Stimulated activated naive CD8-positive, alpha-beta T cell treated with anti-CD3 and anti-CD28 coated beads, Interleukin-15, amount 100 ng/mL, for 72 hours (primary cell): ENCODE data around the gene SLC13A5.
"Not testable (repeated sequence)": the region's sequence is repeated elsewhere in the genome, so short reads cannot be mapped to it uniquely, and the experiment has no call there.

Experiments used
- ATAC-seq: fragments of 150-1000 bp; cut with Tn5 transposase; 2 replicates; pipeline ENCODE4 v1.10.0; 2021; ENCODE audit warnings: mild to moderate bottlenecking, moderate library complexity
- DNase-seq, 2 donors: peaks; one replicate each; pipeline ENCODE4 v3.0.0; 2021 to 2022
- H3K27ac Mint-ChIP-seq, 2 donors: one replicate each; pipeline ENCODE4 v1.8.0; 2022; ENCODE audit warnings: mild to moderate bottlenecking in 2 of 2, mixed read lengths in 2 of 2, moderate library complexity in 2 of 2
- H3K27me3 Mint-ChIP-seq: one replicate; pipeline ENCODE4 v1.8.0; 2022; ENCODE audit warnings: mixed read lengths
- H3K4me1 Mint-ChIP-seq: one replicate; pipeline ENCODE4 v1.8.0; 2022; ENCODE audit warnings: mild to moderate bottlenecking, mixed read lengths
- H3K4me3 Mint-ChIP-seq, 2 donors: one replicate each; pipeline ENCODE4 v1.8.0; 2022; ENCODE audit warnings: mild to moderate bottlenecking in 2 of 2, mixed read lengths in 2 of 2, moderate library complexity in 1 of 2
- H3K9me3 Mint-ChIP-seq, 2 donors: one replicate each; pipeline ENCODE4 v1.8.0; 2022; ENCODE audit warnings: mixed read lengths in 2 of 2

Gene SLC13A5

GRCh38 chr17:6700948-6701307 is 12.2 kb downstream of the SLC13A5 start:
- H3K27ac Mint-ChIP-seq, result no peak overlapping the region
- DNase-seq (no peak), ATAC-seq (no peak)
- H3K9me3 Mint-ChIP-seq, result no peaks in the 10 kb centered on the region
- peaks cover 8% of the 10 kb centered on the region for H3K27me3 Mint-ChIP-seq
- no peak overlapping the region for H3K4me3 Mint-ChIP-seq
- H3K4me1 Mint-ChIP-seq, result peaks cover 8% of the 10 kb centered on the region

GRCh38 chr17:6699997-6700947 is 12.9 kb downstream of the SLC13A5 start:
- ATAC-seq, result no peak
- Mint-ChIP-seq H3K27ac (no peak overlapping the region), H3K9me3 (no peaks in the 10 kb centered on the region), H3K4me3 (no peak overlapping the region), H3K27me3 (peaks cover 13% of the 10 kb centered on the region), H3K4me1 (peaks cover 8% of the 10 kb centered on the region)
- DNase-seq, result no peak

GRCh38 chr17:6698004-6698403 is 15.2 kb downstream of the SLC13A5 start:
- Mint-ChIP-seq H3K27ac (no peak overlapping the region), H3K4me1 (peaks cover 8% of the 10 kb centered on the region), H3K27me3 (peaks cover 18% of the 10 kb centered on the region), H3K4me3 (no peak overlapping the region), H3K9me3 (no peaks in the 10 kb centered on the region)
- ATAC-seq (no peak), DNase-seq (no peak)

- no peak overlapping the region for H3K4me3 Mint-ChIP-seq
- DNase-seq (no peak), ATAC-seq (no peak)
- peaks cover 26% of the 10 kb centered on the region for H3K27me3 Mint-ChIP-seq
- H3K27ac Mint-ChIP-seq, result no peak overlapping the region
- H3K9me3 Mint-ChIP-seq, result no peaks in the 10 kb centered on the region
- H3K4me1 Mint-ChIP-seq, result peaks cover 5% of the 10 kb centered on the region
Measured at GRCh38 chr17:6696906-6697305, 16.3 kb downstream of the SLC13A5 start.

- DNase-seq, result no peak
- no peak for ATAC-seq
- Mint-ChIP-seq H3K27me3 (peaks cover 38% of the 10 kb centered on the region), H3K9me3 (no peaks in the 10 kb centered on the region), H3K4me3 (no peak overlapping the region), H3K4me1 (no peaks in the 10 kb centered on the region), H3K27ac (no peak overlapping the region)
Measured at GRCh38 chr17:6695565-6695964, 17.6 kb downstream of the SLC13A5 start.

GRCh38 chr17:6695051-6695450 is 18.1 kb downstream of the SLC13A5 start:
- Mint-ChIP-seq H3K27me3 (peaks cover 38% of the 10 kb centered on the region), H3K4me1 (no peaks in the 10 kb centered on the region), H3K4me3 (no peak overlapping the region), H3K9me3 (no peaks in the 10 kb centered on the region), H3K27ac (no peak overlapping the region)
- no peak for ATAC-seq
- no peak for DNase-seq

- not testable (repeated sequence) for H3K27ac Mint-ChIP-seq, H3K9me3 Mint-ChIP-seq, H3K4me3 Mint-ChIP-seq, DNase-seq, H3K4me1 Mint-ChIP-seq, ATAC-seq
- peaks cover 49% of the 10 kb centered on the region for H3K27me3 Mint-ChIP-seq
Measured at GRCh38 chr17:6691958-6692357, 21.2 kb downstream of the SLC13A5 start.

GRCh38 chr17:6691546-6691945 is 21.6 kb downstream of the SLC13A5 start:
- Mint-ChIP-seq H3K9me3 (no peaks in the 10 kb centered on the region), H3K27ac (no peak overlapping the region), H3K27me3 (peaks cover 53% of the 10 kb centered on the region), H3K4me1 (no peaks in the 10 kb centered on the region), H3K4me3 (no peak overlapping the region)
- DNase-seq, result no peak
- no peak for ATAC-seq

- peaks cover 55% of the 10 kb centered on the region for H3K27me3 Mint-ChIP-seq
- no peak overlapping the region for H3K4me3 Mint-ChIP-seq
- no peak for DNase-seq
- no peaks in the 10 kb centered on the region for H3K4me1 Mint-ChIP-seq
- H3K27ac Mint-ChIP-seq, result no peak overlapping the region
- H3K9me3 Mint-ChIP-seq, result no peaks in the 10 kb centered on the region
- ATAC-seq, result no peak
Measured at GRCh38 chr17:6690641-6691040, 22.5 kb downstream of the SLC13A5 start.

GRCh38 chr17:6688944-6689343 is 24.2 kb downstream of the SLC13A5 start:
- Mint-ChIP-seq H3K27me3 (peaks cover 64% of the 10 kb centered on the region), H3K9me3 (no peaks in the 10 kb centered on the region), H3K27ac (no peak overlapping the region), H3K4me1 (no peaks in the 10 kb centered on the region), H3K4me3 (no peak overlapping the region)
- DNase-seq (no peak), ATAC-seq (no peak)

- peaks cover 68% of the 10 kb centered on the region for H3K27me3 Mint-ChIP-seq
- H3K9me3 Mint-ChIP-seq, result no peaks in the 10 kb centered on the region
- H3K27ac Mint-ChIP-seq, result no peak overlapping the region
- H3K4me3 Mint-ChIP-seq, result no peak overlapping the region
- ATAC-seq, result no peak
- no peaks in the 10 kb centered on the region for H3K4me1 Mint-ChIP-seq
- no peak for DNase-seq
Measured at GRCh38 chr17:6686026-6686425, 27.1 kb downstream of the SLC13A5 start.

GRCh38 chr17:6684881-6685767 is 28.0 kb downstream of the SLC13A5 start:
- no peak for ATAC-seq
- Mint-ChIP-seq H3K27ac (no peak overlapping the region), H3K4me1 (no peaks in the 10 kb centered on the region), H3K9me3 (no peaks in the 10 kb centered on the region), H3K4me3 (no peak overlapping the region), H3K27me3 (peaks cover 74% of the 10 kb centered on the region)
- no peak for DNase-seq

- H3K27me3 Mint-ChIP-seq, result peaks cover 78% of the 10 kb centered on the region
Measured at GRCh38 chr17:6684460-6684783, 28.7 kb downstream of the SLC13A5 start.

GRCh38 chr17:6683730-6684459 is 29.3 kb downstream of the SLC13A5 start:
- peaks cover 82% of the 10 kb centered on the region for H3K27me3 Mint-ChIP-seq

More at GRCh38 chr17:6684460-6684783, 28.7 kb downstream of the SLC13A5 start:
- no peaks in the 10 kb centered on the region for H3K4me1 Mint-ChIP-seq
- DNase-seq (no peak), ATAC-seq (no peak)
- no peaks in the 10 kb centered on the region for H3K9me3 Mint-ChIP-seq
- H3K27ac Mint-ChIP-seq, result no peak overlapping the region
- H3K4me3 Mint-ChIP-seq, result no peak overlapping the region

GRCh38 chr17:6683081-6683684 is 30.0 kb downstream of the SLC13A5 start:
- H3K27me3 Mint-ChIP-seq, result peaks cover 89% of the 10 kb centered on the region
- H3K4me1 Mint-ChIP-seq, result peaks cover 2% of the 10 kb centered on the region
- DNase-seq (no peak), ATAC-seq (no peak)
- no peak overlapping the region for H3K27ac Mint-ChIP-seq
- H3K9me3 Mint-ChIP-seq, result no peaks in the 10 kb centered on the region
- no peak overlapping the region for H3K4me3 Mint-ChIP-seq

More at GRCh38 chr17:6683730-6684459, 29.3 kb downstream of the SLC13A5 start:
- no peak for DNase-seq
- Mint-ChIP-seq H3K4me3 (no peak overlapping the region), H3K4me1 (no peaks in the 10 kb centered on the region), H3K9me3 (no peaks in the 10 kb centered on the region), H3K27ac (no peak overlapping the region)
- no peak for ATAC-seq
